ENCODE data around the gene DLG2. TPM values are rescaled to one million over a fixed set of nuclear protein-coding genes. Genes with fewer than 3 reads are reported as not detected.
A peak's percentile ranks its signal among the peaks of the same experiment; 100 is the strongest.
"Not testable (repeated sequence)": the region's sequence is repeated elsewhere in the genome, so short reads cannot be mapped to it uniquely, and the experiment has no call there.

The DLG2 gene
- total RNA-seq, 1 donor from 2014 or later: 0.17 TPM

- no peak overlapping the region for H3K4me3 ChIP-seq (ENCODE audit: low read depth, low read length)
- DNase-seq (ENCODE audit: low read depth): no peak
- TF ChIP-seq, protein P1, sequence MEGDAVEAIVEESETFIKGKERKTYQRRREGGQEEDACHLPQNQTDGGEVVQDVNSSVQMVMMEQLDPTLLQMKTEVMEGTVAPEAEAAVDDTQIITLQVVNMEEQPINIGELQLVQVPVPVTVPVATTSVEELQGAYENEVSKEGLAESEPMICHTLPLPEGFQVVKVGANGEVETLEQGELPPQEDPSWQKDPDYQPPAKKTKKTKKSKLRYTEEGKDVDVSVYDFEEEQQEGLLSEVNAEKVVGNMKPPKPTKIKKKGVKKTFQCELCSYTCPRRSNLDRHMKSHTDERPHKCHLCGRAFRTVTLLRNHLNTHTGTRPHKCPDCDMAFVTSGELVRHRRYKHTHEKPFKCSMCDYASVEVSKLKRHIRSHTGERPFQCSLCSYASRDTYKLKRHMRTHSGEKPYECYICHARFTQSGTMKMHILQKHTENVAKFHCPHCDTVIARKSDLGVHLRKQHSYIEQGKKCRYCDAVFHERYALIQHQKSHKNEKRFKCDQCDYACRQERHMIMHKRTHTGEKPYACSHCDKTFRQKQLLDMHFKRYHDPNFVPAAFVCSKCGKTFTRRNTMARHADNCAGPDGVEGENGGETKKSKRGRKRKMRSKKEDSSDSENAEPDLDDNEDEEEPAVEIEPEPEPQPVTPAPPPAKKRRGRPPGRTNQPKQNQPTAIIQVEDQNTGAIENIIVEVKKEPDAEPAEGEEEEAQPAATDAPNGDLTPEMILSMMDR (conservative IDR thresholded peaks at IDR 0.05; ENCODE audit: low read depth, low read length): no peak
These were observed 599.8 kb downstream of the DLG2 start for GRCh38 chr11:85027346-85027745.

DNA sequence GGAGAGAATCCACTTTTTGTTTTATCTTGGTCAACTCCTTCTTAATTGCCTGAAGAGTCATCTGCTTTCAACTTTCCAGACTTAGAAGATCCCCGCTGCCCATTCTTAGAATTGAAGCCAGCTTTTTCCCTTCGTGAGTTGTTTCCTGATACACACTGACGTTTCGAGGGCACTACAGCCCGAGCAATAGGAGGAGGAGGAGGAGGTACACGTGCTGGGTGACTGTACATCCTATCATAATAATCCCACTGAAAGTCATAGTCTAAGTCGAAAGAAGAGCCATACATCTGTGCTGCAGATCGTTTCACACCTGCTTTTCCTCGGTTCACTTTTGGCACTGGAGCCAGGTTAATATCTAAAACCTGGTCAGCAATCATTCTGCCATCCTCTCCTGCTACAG is 606.1 kb downstream of the DLG2 start:
- no peak overlapping the region for H3K4me3 ChIP-seq (ENCODE audit: low read depth, low read length)
- no peak for DNase-seq (ENCODE audit: low read depth)
- TF ChIP-seq, protein P1 (conservative IDR thresholded peaks at IDR 0.05; ENCODE audit: low read depth, low read length): no peak

- TF ChIP-seq, protein P1 (conservative IDR thresholded peaks at IDR 0.05; ENCODE audit: low read depth, low read length): peak; percentile 55
- H3K4me3 ChIP-seq (ENCODE audit: low read depth, low read length): no peak overlapping the region
- no peak for DNase-seq (ENCODE audit: low read depth)
These were observed 633.8 kb downstream of the DLG2 start for GRCh38 chr11:84993386-84993785.

GRCh38 chr11:84990141-84990540 is 637.0 kb downstream of the DLG2 start:
- no peak for DNase-seq (ENCODE audit: low read depth)
- H3K4me3 ChIP-seq (ENCODE audit: low read depth, low read length): no peak overlapping the region
- TF ChIP-seq, protein P1 (conservative IDR thresholded peaks at IDR 0.05; ENCODE audit: low read depth, low read length): no peak

DNA sequence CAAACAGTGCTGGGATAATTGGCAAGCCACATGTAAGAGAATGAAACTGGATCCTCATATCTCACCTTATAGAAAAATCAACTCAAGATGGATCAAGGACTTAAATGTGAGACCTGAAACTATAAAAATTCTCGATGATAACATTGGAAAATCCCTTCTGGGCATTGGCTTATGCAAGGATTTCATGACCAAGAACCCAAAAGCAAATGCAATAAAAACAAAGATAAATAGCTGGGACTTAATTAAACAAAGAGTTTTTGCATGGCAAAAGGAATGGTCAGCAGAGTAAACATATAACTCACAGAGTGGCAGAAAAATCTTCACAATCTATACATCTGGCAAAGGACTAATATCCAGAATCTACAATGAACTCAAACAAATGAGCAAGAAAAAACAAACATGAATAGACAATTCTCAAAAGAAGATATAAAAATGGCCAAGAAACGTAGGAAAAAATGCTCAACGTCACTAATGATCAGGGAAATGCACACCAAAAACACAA is 639.4 kb downstream of the DLG2 start:
- DNase-seq (ENCODE audit: low read depth); H3K4me3 ChIP-seq (ENCODE audit: low read depth, low read length): not testable (repeated sequence)

GRCh38 chr11:84981301-84981700 is 645.8 kb downstream of the DLG2 start:
- H3K4me3 ChIP-seq (ENCODE audit: low read depth, low read length): no peak overlapping the region
- TF ChIP-seq, protein P1 (conservative IDR thresholded peaks at IDR 0.05; ENCODE audit: low read depth, low read length): no peak
- DNase-seq (ENCODE audit: low read depth): no peak

- TF ChIP-seq, protein P1 (conservative IDR thresholded peaks at IDR 0.05; ENCODE audit: low read depth, low read length): no peak
- no peak for DNase-seq (ENCODE audit: low read depth)
- no peak overlapping the region for H3K4me3 ChIP-seq (ENCODE audit: low read depth, low read length)
These were observed 658.0 kb downstream of the DLG2 start for GRCh38 chr11:84969103-84969502.

All from epithelial cell of proximal tubule (primary cell).